MM.1S (cell line): ENCODE measurements around the gene CCR6.

ENCODE experiments used
- DNase-seq: peaks from one replicate; pipeline ENCODE4 v3.0.0-alpha.2; 2015
- H2AFZ ChIP-seq: fragments of 300-600 bp; sonication (generic); 2 replicates; pipeline ENCODE4 v1.6.0; 2016; ENCODE audit warnings: antibody characterized with exemption, low read length
- H3F3A ChIP-seq: fragments of 300-600 bp; sonication (generic); 2 replicates; pipeline ENCODE4 v1.6.1; 2016; ENCODE audit warnings: mild to moderate bottlenecking, antibody characterized with exemption, low read length, moderate library complexity, mixed read lengths; ENCODE audit not compliant: insufficient read depth
- H3K27ac ChIP-seq: fragments of 300-600 bp; sonication (generic); 2 replicates; pipeline ENCODE4 v1.5.1; 2016; ENCODE audit warnings: mild to moderate bottlenecking, low read length
- H3K27me3 ChIP-seq: fragments of 300-600 bp; sonication (generic); replicated peaks from 2 replicates; pipeline ENCODE4 v1.6.0; 2016; ENCODE audit warnings: low read length; ENCODE audit not compliant: insufficient read depth
- H3K36me3 ChIP-seq: fragments of 300-600 bp; sonication (generic); replicated peaks from 2 replicates; pipeline ENCODE4 v1.6.1; 2016; ENCODE audit warnings: mild to moderate bottlenecking, low read length, mixed read lengths; ENCODE audit not compliant: insufficient read depth
- H3K4me1 ChIP-seq: fragments of 300-600 bp; sonication (generic); 2 replicates; pipeline ENCODE4 v1.6.1; 2016; ENCODE audit warnings: low read length, mixed read lengths
- H3K4me2 ChIP-seq: fragments of 300-600 bp; sonication (generic); 2 replicates; pipeline ENCODE4 v1.6.0; 2016; ENCODE audit warnings: low read depth, low read length
- H3K4me3 ChIP-seq: fragments of 300-600 bp; sonication (generic); 2 replicates; pipeline ENCODE4 v1.5.1; 2016; ENCODE audit warnings: low read length, mixed read lengths
- H3K79me2 ChIP-seq: fragments of 300-600 bp; sonication (generic); 2 replicates; pipeline ENCODE4 v1.6.1; 2016; ENCODE audit warnings: mixed run types, low read length, mixed read lengths
- H3K9ac ChIP-seq: fragments of 300-600 bp; sonication (generic); 2 replicates; pipeline ENCODE4 v1.6.1; 2016; ENCODE audit warnings: low read length, mixed read lengths
- H3K9me2 ChIP-seq: fragments of 300-600 bp; sonication (generic); replicated peaks from 2 replicates; pipeline ENCODE4 v1.6.1; 2016; ENCODE audit warnings: mild to moderate bottlenecking, low read length, mixed read lengths; ENCODE audit not compliant: insufficient read depth
- H3K9me3 ChIP-seq: fragments of 300-600 bp; sonication (generic); replicated peaks from 2 replicates; pipeline ENCODE4 v1.6.1; 2016; ENCODE audit warnings: mild to moderate bottlenecking, low read length, mixed read lengths; ENCODE audit not compliant: insufficient read depth
- H4K20me1 ChIP-seq: fragments of 300-600 bp; sonication (generic); 2 replicates; pipeline ENCODE4 v1.6.1; 2016; ENCODE audit warnings: mild to moderate bottlenecking, low read length, moderate library complexity, mixed read lengths; ENCODE audit not compliant: insufficient read depth
- EZH2 ChIP-seq: fragments of 300-600 bp; sonication (generic); optimal IDR thresholded peaks from 2 replicates; pipeline ENCODE3; 2017; ENCODE audit warnings: low read depth, mild to moderate bottlenecking, antibody characterized with exemption, low read length, mixed read lengths
- EZH2phosphoT487 ChIP-seq: fragments of 300-600 bp; sonication (generic); IDR thresholded peaks from 2 replicates; pipeline ENCODE4 v1.6.1; 2018; ENCODE audit warnings: antibody characterized with exemption, low read length
- TF ChIP-seq, protein P1 (sequence below): fragments of 300-600 bp; sonication (generic); IDR thresholded peaks from 2 replicates; pipeline ENCODE4 v1.5.1; 2016; ENCODE audit warnings: antibody characterized with exemption, low read length, mixed read lengths

Gene CCR6

DNA sequence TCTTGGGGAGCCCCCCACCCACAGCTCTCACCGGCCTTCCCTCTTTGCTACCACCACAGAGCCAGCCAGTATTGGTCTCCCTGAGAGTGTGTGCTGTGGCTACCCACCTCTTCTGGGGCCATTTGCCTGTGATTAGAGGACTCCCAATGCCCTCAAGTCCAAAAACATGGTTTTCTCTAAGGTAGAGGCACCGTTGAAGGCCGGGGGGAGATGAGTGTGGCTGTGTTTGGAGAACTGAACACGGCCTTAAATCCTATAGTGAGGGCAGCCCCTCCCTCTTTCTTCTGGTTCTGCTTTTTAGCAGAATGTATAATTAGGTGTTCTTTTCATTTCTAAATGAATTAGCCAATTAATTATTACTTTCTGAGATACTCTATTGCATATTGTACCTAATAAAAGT lies 2.5 kb downstream of the CCR6 start:
- H4K20me1 ChIP-seq, result no peaks in the 10 kb centered on the region
- no peak for DNase-seq
- H3K4me3 ChIP-seq, result no peak overlapping the region
- H3K9me2 ChIP-seq, result no peaks in the 10 kb centered on the region
- TF ChIP-seq, protein P1, sequence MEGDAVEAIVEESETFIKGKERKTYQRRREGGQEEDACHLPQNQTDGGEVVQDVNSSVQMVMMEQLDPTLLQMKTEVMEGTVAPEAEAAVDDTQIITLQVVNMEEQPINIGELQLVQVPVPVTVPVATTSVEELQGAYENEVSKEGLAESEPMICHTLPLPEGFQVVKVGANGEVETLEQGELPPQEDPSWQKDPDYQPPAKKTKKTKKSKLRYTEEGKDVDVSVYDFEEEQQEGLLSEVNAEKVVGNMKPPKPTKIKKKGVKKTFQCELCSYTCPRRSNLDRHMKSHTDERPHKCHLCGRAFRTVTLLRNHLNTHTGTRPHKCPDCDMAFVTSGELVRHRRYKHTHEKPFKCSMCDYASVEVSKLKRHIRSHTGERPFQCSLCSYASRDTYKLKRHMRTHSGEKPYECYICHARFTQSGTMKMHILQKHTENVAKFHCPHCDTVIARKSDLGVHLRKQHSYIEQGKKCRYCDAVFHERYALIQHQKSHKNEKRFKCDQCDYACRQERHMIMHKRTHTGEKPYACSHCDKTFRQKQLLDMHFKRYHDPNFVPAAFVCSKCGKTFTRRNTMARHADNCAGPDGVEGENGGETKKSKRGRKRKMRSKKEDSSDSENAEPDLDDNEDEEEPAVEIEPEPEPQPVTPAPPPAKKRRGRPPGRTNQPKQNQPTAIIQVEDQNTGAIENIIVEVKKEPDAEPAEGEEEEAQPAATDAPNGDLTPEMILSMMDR, result no peak
- TF ChIP-seq EZH2, result no peak
- TF ChIP-seq EZH2phosphoT487, result no peak
- H3K27ac ChIP-seq, result no peak overlapping the region
- no peaks in the 10 kb centered on the region for H3F3A ChIP-seq
- H3K9me3 ChIP-seq, result no peaks in the 10 kb centered on the region
- no peak overlapping the region for H2AFZ ChIP-seq
- peaks cover 2% of the 10 kb centered on the region; the same call in 1 of the 2 replicates for H3K4me1 ChIP-seq
- no peak overlapping the region for H3K4me2 ChIP-seq
- H3K9ac ChIP-seq, result no peak overlapping the region
- no peaks in the 10 kb centered on the region for H3K27me3 ChIP-seq
- no peaks in the 10 kb centered on the region for H3K36me3 ChIP-seq
- no peaks in the 10 kb centered on the region for H3K79me2 ChIP-seq

DNA sequence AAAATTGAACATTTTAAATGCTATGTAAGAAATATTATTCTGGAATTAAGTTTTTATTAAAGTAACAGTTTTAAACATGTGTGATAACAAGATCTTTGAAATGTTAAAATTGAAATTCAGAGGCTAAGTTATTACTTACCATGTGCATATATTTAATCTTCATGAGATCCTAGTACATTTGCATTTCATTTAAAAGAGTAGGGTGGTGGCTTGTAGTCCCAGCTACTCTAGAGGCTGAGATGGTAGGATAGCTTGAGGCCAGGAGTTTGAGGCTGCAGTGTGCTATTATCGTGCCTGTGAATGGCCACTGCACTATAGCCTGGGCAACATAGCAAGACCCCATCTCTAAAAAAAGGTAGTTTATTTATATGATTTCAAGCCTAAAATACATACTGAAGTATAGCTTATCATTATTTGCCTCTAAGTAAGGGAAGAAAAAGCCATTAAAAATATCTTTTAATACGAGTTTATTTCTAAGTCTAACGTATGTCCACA lies 3.0 kb downstream of the CCR6 start:
- no peaks in the 10 kb centered on the region for H4K20me1 ChIP-seq
- H3K9ac ChIP-seq, result no peak overlapping the region
- H3K4me1 ChIP-seq, result no peaks in the 10 kb centered on the region
- no peak overlapping the region for H3K4me3 ChIP-seq
- no peaks in the 10 kb centered on the region for H3K9me3 ChIP-seq
- no peaks in the 10 kb centered on the region for H3F3A ChIP-seq
- DNase-seq, result no peak
- no peak overlapping the region for H2AFZ ChIP-seq
- no peaks in the 10 kb centered on the region for H3K9me2 ChIP-seq
- H3K27me3 ChIP-seq, result no peaks in the 10 kb centered on the region
- H3K4me2 ChIP-seq, result no peak overlapping the region
- no peaks in the 10 kb centered on the region for H3K36me3 ChIP-seq
- H3K27ac ChIP-seq, result no peak overlapping the region
- TF ChIP-seq EZH2phosphoT487 (no peak), EZH2 (no peak)
- TF ChIP-seq, protein P1, result no peak
- H3K79me2 ChIP-seq, result no peaks in the 10 kb centered on the region

DNA sequence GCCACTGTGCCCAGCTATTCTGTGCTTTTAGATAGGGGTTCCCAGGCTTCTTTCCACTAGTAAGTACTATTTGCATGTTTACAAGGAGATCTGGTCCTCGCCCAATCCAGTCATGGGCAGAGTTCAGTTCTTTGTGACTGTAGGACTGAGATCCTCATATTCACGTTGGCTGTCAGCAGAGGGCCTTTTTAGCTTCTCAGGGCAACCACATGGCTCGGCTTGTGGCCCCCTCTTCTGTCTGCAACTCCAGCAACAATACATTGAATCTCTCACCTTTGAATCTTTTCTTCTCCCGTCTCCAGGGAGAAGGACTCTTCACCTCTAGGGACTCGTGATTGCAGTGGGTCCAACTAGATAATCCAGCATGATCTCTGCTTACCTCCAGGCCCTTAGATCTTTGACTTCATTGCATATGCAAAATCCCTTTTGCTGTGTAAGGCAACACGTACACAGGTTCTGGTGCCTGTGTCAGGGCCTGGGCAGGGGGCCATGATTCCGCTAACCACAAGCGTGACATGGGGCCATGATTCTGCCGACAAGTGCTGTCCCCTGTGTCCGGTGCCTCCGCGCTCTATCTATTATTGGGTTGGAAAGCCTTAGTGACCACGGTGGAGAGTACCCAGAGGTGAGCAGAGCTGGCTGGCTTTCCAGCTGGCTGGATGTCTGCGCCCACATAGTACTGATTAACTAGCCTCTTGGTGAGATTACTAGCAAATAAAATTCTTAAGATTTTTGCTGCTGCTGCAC lies 5.1 kb downstream of the CCR6 start:
- TF ChIP-seq EZH2phosphoT487, result no peak
- TF ChIP-seq EZH2, result no peak
- TF ChIP-seq, protein P1, result no peak
- no peaks in the 10 kb centered on the region for H3K9me2 ChIP-seq
- no peaks in the 10 kb centered on the region for H3K79me2 ChIP-seq
- no peak overlapping the region for H3K9ac ChIP-seq
- no peak for DNase-seq
- no peaks in the 10 kb centered on the region for H3K36me3 ChIP-seq
- no peak overlapping the region for H2AFZ ChIP-seq
- no peak overlapping the region for H3K27ac ChIP-seq
- no peak overlapping the region for H3K4me2 ChIP-seq
- no peaks in the 10 kb centered on the region for H4K20me1 ChIP-seq
- no peaks in the 10 kb centered on the region for H3K9me3 ChIP-seq
- no peak overlapping the region for H3K4me3 ChIP-seq
- no peaks in the 10 kb centered on the region for H3F3A ChIP-seq
- no peaks in the 10 kb centered on the region for H3K4me1 ChIP-seq
- H3K27me3 ChIP-seq, result no peaks in the 10 kb centered on the region
